ENCODE measurements around the gene CEBPZOS.

DNA sequence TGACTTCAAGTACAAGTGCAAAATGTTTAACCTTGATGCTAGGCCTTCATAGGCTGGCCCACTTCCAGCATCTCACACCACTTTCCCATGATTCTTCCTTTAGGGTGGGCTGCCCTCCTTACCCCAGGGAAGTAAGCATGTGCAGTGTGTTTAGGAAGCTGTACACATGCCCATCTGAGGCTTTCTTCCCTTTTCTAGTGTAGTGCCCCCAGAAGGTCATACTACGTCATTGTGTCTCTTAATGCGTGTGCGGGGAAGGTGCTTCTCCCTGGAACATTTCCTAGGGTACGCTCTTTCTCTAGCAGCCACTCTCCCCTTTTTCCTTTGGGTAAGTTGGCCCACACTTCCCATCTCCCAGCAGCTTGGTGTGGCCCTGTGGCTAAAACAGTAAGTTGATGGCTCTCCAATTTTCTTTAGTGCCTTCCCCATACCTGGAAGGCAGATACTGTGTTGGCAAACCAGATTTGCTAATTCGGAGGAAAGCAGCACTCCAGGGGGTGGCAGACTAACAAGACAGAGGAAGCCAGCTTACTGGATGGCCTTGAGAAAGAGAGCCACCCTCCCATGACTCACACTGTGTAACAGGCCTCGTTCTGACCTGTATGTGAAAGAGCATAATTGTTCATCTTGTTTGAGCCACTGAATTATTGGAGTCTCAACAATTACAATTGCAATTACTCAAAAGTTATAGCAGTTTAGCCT, 6.7 kb upstream of the CEBPZOS start:
- TF ChIP-seq, protein P1, sequence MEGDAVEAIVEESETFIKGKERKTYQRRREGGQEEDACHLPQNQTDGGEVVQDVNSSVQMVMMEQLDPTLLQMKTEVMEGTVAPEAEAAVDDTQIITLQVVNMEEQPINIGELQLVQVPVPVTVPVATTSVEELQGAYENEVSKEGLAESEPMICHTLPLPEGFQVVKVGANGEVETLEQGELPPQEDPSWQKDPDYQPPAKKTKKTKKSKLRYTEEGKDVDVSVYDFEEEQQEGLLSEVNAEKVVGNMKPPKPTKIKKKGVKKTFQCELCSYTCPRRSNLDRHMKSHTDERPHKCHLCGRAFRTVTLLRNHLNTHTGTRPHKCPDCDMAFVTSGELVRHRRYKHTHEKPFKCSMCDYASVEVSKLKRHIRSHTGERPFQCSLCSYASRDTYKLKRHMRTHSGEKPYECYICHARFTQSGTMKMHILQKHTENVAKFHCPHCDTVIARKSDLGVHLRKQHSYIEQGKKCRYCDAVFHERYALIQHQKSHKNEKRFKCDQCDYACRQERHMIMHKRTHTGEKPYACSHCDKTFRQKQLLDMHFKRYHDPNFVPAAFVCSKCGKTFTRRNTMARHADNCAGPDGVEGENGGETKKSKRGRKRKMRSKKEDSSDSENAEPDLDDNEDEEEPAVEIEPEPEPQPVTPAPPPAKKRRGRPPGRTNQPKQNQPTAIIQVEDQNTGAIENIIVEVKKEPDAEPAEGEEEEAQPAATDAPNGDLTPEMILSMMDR (conservative IDR thresholded peaks at IDR 0.05; ENCODE audit: low read depth, low read length) = no peak
- no peak for TF ChIP-seq EZH2 (IDR thresholded peaks at IDR 0.05; ENCODE audit: borderline replicate concordance, low read depth, low read length, poor library complexity, severe bottlenecking)

All from A673 (cell line).